Gastrocnemius medialis (tissue), 4 donors: Measurements from ENCODE around the gene NUP205. TPM values are rescaled to one million over a fixed set of nuclear protein-coding genes. Genes with fewer than 3 reads are reported as not detected.

ENCODE experiments used
- ATAC-seq, 2 donors: fragments of 150-250 bp; one replicate each; pipeline ENCODE4 v1.9.1; 2016
- DNase-seq, 2 donors: peaks; one replicate each; pipeline ENCODE4 v3.0.0-alpha.2; 2019
- H3K27ac ChIP-seq, 4 donors: fragments of 200-600 bp; sonication (generic); 1 replicate in 1 of 4; 2 replicates in 3 of 4; pipeline ENCODE4 v1.5.1; 2016 to 2018; ENCODE audit warnings: mild to moderate bottlenecking in 2 of 4, moderate library complexity in 1 of 4
- H3K27me3 ChIP-seq, 3 donors: fragments of 200-600 bp; sonication (generic) in 2 of 3; 1 replicate in 1 of 3; 2 replicates in 2 of 3; pipeline versions ENCODE4 v1.5.1 to v1.6.0; 2016 to 2019; ENCODE audit warnings: mild to moderate bottlenecking in 1 of 3, moderate library complexity in 1 of 3
- H3K36me3 ChIP-seq, 2 donors: fragments of 200-600 bp; sonication (generic) in 1 of 2; one replicate each; pipeline ENCODE4 v1.5.1; 2017 to 2018
- H3K4me1 ChIP-seq, 2 donors: fragments of 200-600 bp; sonication (generic) in 1 of 2; one replicate each; pipeline ENCODE4 v1.5.1; 2016 to 2017; ENCODE audit warnings: mild to moderate bottlenecking in 2 of 2
- H3K4me3 ChIP-seq, 4 donors: fragments of 200-600 bp; sonication (generic) in 3 of 4; 1 replicate in 1 of 4; 2 replicates in 3 of 4; pipeline ENCODE4 v1.5.1; 2016 to 2019; ENCODE audit warnings: mild to moderate bottlenecking in 2 of 4
- H3K9me3 ChIP-seq, 3 donors: fragments of 200-600 bp; sonication (generic) in 2 of 3; 1 replicate in 1 of 3; 2 replicates in 2 of 3; pipeline ENCODE4 v1.5.1; 2016 to 2019
- POLR2A ChIP-seq, 2 donors: fragments of 450-650 bp; IDR thresholded peaks; one replicate each; pipeline ENCODE4 v1.6.1; 2017; ENCODE audit warnings: antibody characterized with exemption in 2 of 2, mild to moderate bottlenecking in 2 of 2, moderate library complexity in 2 of 2
- in situ Hi-C, 4 donors: fragments of 200-750 bp; cut with MboI; loops; one replicate each; pipeline versions ENCODE4 v1.15.0 to v1.8.0; 2017; ENCODE audit warnings: low sequenced_read_pairs in 4 of 4
- intact Hi-C: fragments of 100-400 bp; cut with DNase I; formaldehyde crosslinking; loops from one replicate; pipeline ENCODE4 v1.15.1; 2023; ENCODE audit warnings: low total_unique reads
- total RNA-seq, 4 donors: library from RNA; depleted of rRNA; stranded (reverse); fragments of >200 nt; gene quantifications; one replicate each; pipeline versions ENCODE4 v1.1.0 to v1.2.3, GENCODE V29; 2016
- TF ChIP-seq, protein P1 (sequence below), 5 experiments: fragments of 450-650 bp in 3 of 5; fragments of 200-600 bp in 2 of 5; sonication (generic) in 2 of 5; IDR thresholded peaks in 4 of 5; conservative IDR thresholded peaks in 1 of 5; 1 replicate in 4 of 5; 2 replicates in 1 of 5; pipeline ENCODE4 v1.5.1; 2016 to 2019; ENCODE audit warnings: antibody characterized with exemption in 5 of 5, mild to moderate bottlenecking in 3 of 5, moderate library complexity in 3 of 5

The NUP205 gene
- total RNA-seq, 4 donors from 2014 or later, result 12.7 to 33.5 (median 23.6) TPM

DNA sequence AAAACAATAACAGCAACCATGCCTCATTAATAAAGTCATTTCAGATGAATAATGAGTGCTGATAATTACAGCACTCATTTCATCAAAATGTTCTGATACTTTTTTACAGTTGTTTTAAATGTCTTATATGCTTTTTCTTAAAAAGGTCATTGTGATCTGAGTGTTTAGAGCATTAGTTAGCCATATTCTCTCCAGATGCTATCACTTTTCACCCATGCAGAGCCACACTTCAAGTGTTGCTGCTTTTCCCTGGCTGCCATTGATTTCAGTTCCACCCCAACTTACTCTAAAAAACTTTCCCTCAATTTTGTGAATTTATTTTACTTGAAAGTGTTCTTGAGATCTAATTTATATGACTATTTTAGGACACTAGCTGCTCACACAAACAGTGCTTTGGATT lies 41.8 kb downstream of the NUP205 start:
- Histone ChIP-seq H3K27me3 (no peaks in the 10 kb centered on the region), H3K9me3 (no peaks in the 10 kb centered on the region), H3K36me3 (peaks cover 0 to 48% of the 10 kb centered on the region in 2 donors), H3K4me1 (no peaks in the 10 kb centered on the region), H3K27ac (no peak overlapping the region), H3K4me3 (no peak overlapping the region)
- DNase-seq, result no peak
- in situ Hi-C loops, result no loop called here
- no peak for ATAC-seq
- TF ChIP-seq POLR2A (IDR thresholded peaks at IDR 0.05), result no peak
- TF ChIP-seq, protein P1, sequence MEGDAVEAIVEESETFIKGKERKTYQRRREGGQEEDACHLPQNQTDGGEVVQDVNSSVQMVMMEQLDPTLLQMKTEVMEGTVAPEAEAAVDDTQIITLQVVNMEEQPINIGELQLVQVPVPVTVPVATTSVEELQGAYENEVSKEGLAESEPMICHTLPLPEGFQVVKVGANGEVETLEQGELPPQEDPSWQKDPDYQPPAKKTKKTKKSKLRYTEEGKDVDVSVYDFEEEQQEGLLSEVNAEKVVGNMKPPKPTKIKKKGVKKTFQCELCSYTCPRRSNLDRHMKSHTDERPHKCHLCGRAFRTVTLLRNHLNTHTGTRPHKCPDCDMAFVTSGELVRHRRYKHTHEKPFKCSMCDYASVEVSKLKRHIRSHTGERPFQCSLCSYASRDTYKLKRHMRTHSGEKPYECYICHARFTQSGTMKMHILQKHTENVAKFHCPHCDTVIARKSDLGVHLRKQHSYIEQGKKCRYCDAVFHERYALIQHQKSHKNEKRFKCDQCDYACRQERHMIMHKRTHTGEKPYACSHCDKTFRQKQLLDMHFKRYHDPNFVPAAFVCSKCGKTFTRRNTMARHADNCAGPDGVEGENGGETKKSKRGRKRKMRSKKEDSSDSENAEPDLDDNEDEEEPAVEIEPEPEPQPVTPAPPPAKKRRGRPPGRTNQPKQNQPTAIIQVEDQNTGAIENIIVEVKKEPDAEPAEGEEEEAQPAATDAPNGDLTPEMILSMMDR (IDR thresholded peaks at IDR 0.05 in 4 of 5, conservative IDR thresholded peaks at IDR 0.05 in 1 of 5), result no peak
- intact Hi-C loops, result no loop called here

DNA sequence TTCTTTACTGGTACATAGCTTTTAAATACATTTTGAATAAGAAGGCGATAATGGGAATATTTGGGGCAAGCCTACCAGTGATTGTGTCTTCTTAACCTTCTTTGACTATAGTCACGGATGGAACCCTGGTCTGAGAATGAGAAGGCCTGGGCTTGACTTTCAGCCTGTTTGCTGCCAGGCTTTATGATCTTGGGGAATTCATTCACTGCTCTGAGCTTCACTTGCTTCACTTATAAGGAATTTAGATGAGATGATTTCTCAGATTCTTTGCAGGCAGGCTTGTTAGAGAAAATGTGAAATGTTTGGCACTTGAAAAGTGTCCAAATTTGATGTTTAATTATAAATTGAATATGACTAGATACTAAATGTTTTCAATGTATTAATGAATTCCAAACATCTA lies 42.5 kb downstream of the NUP205 start:
- no peak for DNase-seq
- Histone ChIP-seq H3K27me3 (no peaks in the 10 kb centered on the region), H3K27ac (no peak overlapping the region), H3K4me1 (no peaks in the 10 kb centered on the region), H3K4me3 (no peak overlapping the region), H3K9me3 (no peaks in the 10 kb centered on the region), H3K36me3 (peaks cover 0 to 48% of the 10 kb centered on the region in 2 donors)
- TF ChIP-seq, protein P1 (IDR thresholded peaks at IDR 0.05 in 4 of 5, conservative IDR thresholded peaks at IDR 0.05 in 1 of 5), result no peak
- no peak for TF ChIP-seq POLR2A (IDR thresholded peaks at IDR 0.05)
- intact Hi-C loops (no loop called here), in situ Hi-C loops (no loop called here)
- ATAC-seq, result no peak

DNA sequence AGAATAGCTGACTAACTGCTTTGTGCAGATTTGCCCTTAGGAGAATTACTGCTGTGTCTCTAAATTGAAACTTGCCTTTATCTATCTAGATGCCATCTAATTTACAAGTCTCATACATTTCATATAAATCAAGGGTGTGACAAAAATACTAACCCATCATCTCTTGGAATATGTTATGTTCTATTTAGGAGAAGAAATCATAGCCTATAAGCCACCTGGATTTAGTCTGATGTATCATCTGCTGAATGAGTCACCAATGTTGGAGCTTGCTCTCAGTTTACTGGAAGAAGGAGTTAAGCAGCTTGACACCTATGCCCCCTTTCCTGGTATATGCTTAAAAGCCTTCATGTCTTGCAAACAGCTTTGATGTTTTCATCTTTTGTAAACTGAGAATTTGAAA lies 43.5 kb downstream of the NUP205 start:
- intact Hi-C loops (no loop called here), in situ Hi-C loops (no loop called here)
- Histone ChIP-seq H3K27me3 (no peaks in the 10 kb centered on the region), H3K36me3 (peaks cover 0 to 54% of the 10 kb centered on the region in 2 donors), H3K4me3 (no peak overlapping the region), H3K27ac (no peak overlapping the region), H3K9me3 (no peaks in the 10 kb centered on the region), H3K4me1 (no peaks in the 10 kb centered on the region)
- DNase-seq, result no peak
- TF ChIP-seq, protein P1 (IDR thresholded peaks at IDR 0.05 in 4 of 5, conservative IDR thresholded peaks at IDR 0.05 in 1 of 5), result no peak
- no peak for TF ChIP-seq POLR2A (IDR thresholded peaks at IDR 0.05)
- no peak for ATAC-seq

DNA sequence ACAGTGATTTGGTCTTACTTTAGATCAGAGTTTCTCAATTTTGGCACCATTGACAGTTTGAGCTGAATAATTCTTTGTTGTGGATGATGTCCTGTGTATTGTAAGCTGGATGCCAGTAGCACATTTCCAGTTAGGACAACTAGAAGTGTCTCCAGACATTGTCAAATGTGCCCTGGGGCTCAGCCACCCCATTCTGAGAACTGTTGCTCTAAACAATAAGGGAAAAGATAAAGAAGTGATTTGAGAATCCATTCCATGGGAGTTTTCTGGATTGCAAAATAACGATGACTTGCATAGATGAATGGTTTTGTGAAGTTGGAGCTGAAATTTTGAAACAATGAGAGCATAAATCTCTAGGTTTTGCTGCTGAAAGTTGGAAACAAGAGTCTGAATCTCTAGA lies 44.6 kb downstream of the NUP205 start:
- Histone ChIP-seq H3K9me3 (no peaks in the 10 kb centered on the region), H3K36me3 (peaks cover 0 to 65% of the 10 kb centered on the region in 2 donors), H3K4me3 (no peak overlapping the region), H3K4me1 (no peaks in the 10 kb centered on the region), H3K27ac (no peak overlapping the region), H3K27me3 (no peaks in the 10 kb centered on the region)
- ATAC-seq, result no peak
- in situ Hi-C loops, result no loop called here
- TF ChIP-seq, protein P1 (IDR thresholded peaks at IDR 0.05 in 4 of 5, conservative IDR thresholded peaks at IDR 0.05 in 1 of 5), result no peak
- TF ChIP-seq POLR2A (IDR thresholded peaks at IDR 0.05), result no peak
- no peak for DNase-seq
- intact Hi-C loops, result no loop called here

DNA sequence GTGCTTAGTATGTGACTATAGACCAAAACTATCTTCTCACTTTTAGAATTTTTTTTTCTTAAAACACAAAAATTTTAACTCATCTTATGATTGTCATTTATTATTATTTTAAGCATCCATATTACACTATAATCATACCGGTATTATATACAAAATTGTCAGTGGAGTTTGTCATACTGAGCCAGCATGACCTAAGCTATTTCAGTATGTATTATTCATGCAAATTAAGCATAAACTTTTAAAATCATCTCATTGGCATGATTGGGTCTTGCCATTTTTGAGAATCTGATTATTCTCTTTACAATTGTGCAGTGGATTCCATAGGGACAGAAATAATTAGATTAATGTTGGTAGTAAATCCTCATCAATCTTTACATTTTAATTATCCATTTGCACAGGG lies 58.4 kb downstream of the NUP205 start:
- in situ Hi-C loops, result no loop called here
- Histone ChIP-seq H3K4me3 (no peak overlapping the region), H3K9me3 (no peaks in the 10 kb centered on the region), H3K27ac (no peak overlapping the region), H3K4me1 (no peaks in the 10 kb centered on the region), H3K27me3 (no peaks in the 10 kb centered on the region), H3K36me3 (peaks cover 3 to 58% of the 10 kb centered on the region in 2 donors)
- DNase-seq, result no peak
- ATAC-seq, result no peak
- intact Hi-C loops, result no loop called here
- TF ChIP-seq, protein P1 (IDR thresholded peaks at IDR 0.05 in 4 of 5, conservative IDR thresholded peaks at IDR 0.05 in 1 of 5), result no peak
- TF ChIP-seq POLR2A (IDR thresholded peaks at IDR 0.05), result no peak
